ENCODE results near the gene IVD. TPM values are rescaled to one million over a fixed set of nuclear protein-coding genes. Genes with fewer than 3 reads are reported as not detected.

The IVD gene
- polyA plus RNA-seq, 1 donor from 2014 or later: 28.6 TPM

GRCh38 chr15:40418126-40418525 lies 12.5 kb downstream of the IVD start:
- no peak overlapping the region for H3K27ac ChIP-seq (ENCODE audit: low read length)

GRCh38 chr15:40420071-40420713 lies 14.6 kb downstream of the IVD start:
- TF ChIP-seq RAD21 (conservative IDR thresholded peaks at IDR 0.05) (no peak), EZH2 (IDR thresholded peaks at IDR 0.05; ENCODE audit: borderline replicate concordance, insufficient read depth, low read length, poor library complexity, severe bottlenecking) (no peak), POLR2AphosphoS5 (IDR thresholded peaks at IDR 0.05) (no peak), SMC3 (conservative IDR thresholded peaks at IDR 0.05; ENCODE audit: poor library complexity) (no peak), MXI1 (conservative IDR thresholded peaks at IDR 0.05; ENCODE audit: poor library complexity, severe bottlenecking) (no peak), EP300 (conservative IDR thresholded peaks at IDR 0.05; ENCODE audit: poor library complexity, severe bottlenecking) (no peak), CTCF (IDR thresholded peaks at IDR 0.05; ENCODE audit: poor library complexity, severe bottlenecking) (no peak), TAF1 (IDR thresholded peaks at IDR 0.05; ENCODE audit: low read depth) (no peak), REST (IDR thresholded peaks at IDR 0.05; ENCODE audit: borderline replicate concordance) (no peak)
- Histone ChIP-seq H4K20me1 (ENCODE audit: insufficient read depth) (no peaks in the 10 kb centered on the region), H3K4me2 (ENCODE audit: low read length) (no peak overlapping the region), H2AFZ (ENCODE audit: low read depth, low read length) (no peak overlapping the region), H3K27ac (ENCODE audit: low read length) (no peak overlapping the region), H3K4me3 (ENCODE audit: low read length) (no peak overlapping the region), H3K79me2 (replicated peaks; ENCODE audit: insufficient read depth, low read length) (no peaks in the 10 kb centered on the region), H3K36me3 (ENCODE audit: insufficient read depth, low read length) (no peaks in the 10 kb centered on the region), H3K9ac (ENCODE audit: low read length) (no peak overlapping the region), H3K9me2 (ENCODE audit: insufficient read depth, low read length) (no peaks in the 10 kb centered on the region), H3K9me3 (ENCODE audit: low read length) (no peaks in the 10 kb centered on the region), H3K27me3 (ENCODE audit: insufficient read depth, low read depth, low read length) (no peaks in the 10 kb centered on the region), H3F3A (ENCODE audit: insufficient read depth, low read length, poor library complexity, severe bottlenecking) (no peaks in the 10 kb centered on the region)

More at GRCh38 chr15:40418126-40418525, 12.5 kb downstream of the IVD start:
- Histone ChIP-seq H3K4me3 (ENCODE audit: low read length) (no peak overlapping the region), H3F3A (ENCODE audit: insufficient read depth, low read length, poor library complexity, severe bottlenecking) (no peaks in the 10 kb centered on the region), H3K79me2 (replicated peaks; ENCODE audit: insufficient read depth, low read length) (no peaks in the 10 kb centered on the region), H4K20me1 (ENCODE audit: insufficient read depth) (no peaks in the 10 kb centered on the region), H2AFZ (ENCODE audit: low read depth, low read length) (no peak overlapping the region), H3K9me3 (ENCODE audit: low read length) (no peaks in the 10 kb centered on the region), H3K9ac (ENCODE audit: low read length) (no peak overlapping the region), H3K36me3 (ENCODE audit: insufficient read depth, low read length) (no peaks in the 10 kb centered on the region), H3K27me3 (ENCODE audit: insufficient read depth, low read depth, low read length) (no peaks in the 10 kb centered on the region), H3K9me2 (ENCODE audit: insufficient read depth, low read length) (no peaks in the 10 kb centered on the region), H3K4me2 (ENCODE audit: low read length) (no peak overlapping the region)
- TF ChIP-seq CTCF (IDR thresholded peaks at IDR 0.05; ENCODE audit: poor library complexity, severe bottlenecking): no peak

All from neural cell (in vitro differentiated cells).